Loucy (cell line): Measurements from ENCODE around the gene STEAP4.

Experiments
- EZH2phosphoT487 ChIP-seq: fragments of 200-600 bp; IDR thresholded peaks from 2 replicates; pipeline ENCODE4 v1.6.1; 2018; ENCODE audit warnings: antibody characterized with exemption, mild to moderate bottlenecking, moderate library complexity, borderline replicate concordance
- TF ChIP-seq, protein P1 (sequence below): fragments of 200-600 bp; sonication (generic); conservative IDR thresholded peaks from 2 replicates; pipeline ENCODE4 v1.5.1; 2014; ENCODE audit warnings: mild to moderate bottlenecking, antibody characterized with exemption, low read length

- TF ChIP-seq, protein P1, sequence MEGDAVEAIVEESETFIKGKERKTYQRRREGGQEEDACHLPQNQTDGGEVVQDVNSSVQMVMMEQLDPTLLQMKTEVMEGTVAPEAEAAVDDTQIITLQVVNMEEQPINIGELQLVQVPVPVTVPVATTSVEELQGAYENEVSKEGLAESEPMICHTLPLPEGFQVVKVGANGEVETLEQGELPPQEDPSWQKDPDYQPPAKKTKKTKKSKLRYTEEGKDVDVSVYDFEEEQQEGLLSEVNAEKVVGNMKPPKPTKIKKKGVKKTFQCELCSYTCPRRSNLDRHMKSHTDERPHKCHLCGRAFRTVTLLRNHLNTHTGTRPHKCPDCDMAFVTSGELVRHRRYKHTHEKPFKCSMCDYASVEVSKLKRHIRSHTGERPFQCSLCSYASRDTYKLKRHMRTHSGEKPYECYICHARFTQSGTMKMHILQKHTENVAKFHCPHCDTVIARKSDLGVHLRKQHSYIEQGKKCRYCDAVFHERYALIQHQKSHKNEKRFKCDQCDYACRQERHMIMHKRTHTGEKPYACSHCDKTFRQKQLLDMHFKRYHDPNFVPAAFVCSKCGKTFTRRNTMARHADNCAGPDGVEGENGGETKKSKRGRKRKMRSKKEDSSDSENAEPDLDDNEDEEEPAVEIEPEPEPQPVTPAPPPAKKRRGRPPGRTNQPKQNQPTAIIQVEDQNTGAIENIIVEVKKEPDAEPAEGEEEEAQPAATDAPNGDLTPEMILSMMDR: no peak
- TF ChIP-seq EZH2phosphoT487: no peak
These were observed 7.4 kb upstream of the STEAP4 start for GRCh38 chr7:88314061-88314491.
